Activated CD4-positive, alpha-beta T cell treated with anti-CD3 and anti-CD28 coated beads for 4 hours (primary cell): Measurements from ENCODE around the gene STON2.

ENCODE experiments used
- DNase-seq, 2 donors: peaks; one replicate each; pipeline ENCODE4 v3.0.0-alpha.2; 2020

Gene STON2

DNA sequence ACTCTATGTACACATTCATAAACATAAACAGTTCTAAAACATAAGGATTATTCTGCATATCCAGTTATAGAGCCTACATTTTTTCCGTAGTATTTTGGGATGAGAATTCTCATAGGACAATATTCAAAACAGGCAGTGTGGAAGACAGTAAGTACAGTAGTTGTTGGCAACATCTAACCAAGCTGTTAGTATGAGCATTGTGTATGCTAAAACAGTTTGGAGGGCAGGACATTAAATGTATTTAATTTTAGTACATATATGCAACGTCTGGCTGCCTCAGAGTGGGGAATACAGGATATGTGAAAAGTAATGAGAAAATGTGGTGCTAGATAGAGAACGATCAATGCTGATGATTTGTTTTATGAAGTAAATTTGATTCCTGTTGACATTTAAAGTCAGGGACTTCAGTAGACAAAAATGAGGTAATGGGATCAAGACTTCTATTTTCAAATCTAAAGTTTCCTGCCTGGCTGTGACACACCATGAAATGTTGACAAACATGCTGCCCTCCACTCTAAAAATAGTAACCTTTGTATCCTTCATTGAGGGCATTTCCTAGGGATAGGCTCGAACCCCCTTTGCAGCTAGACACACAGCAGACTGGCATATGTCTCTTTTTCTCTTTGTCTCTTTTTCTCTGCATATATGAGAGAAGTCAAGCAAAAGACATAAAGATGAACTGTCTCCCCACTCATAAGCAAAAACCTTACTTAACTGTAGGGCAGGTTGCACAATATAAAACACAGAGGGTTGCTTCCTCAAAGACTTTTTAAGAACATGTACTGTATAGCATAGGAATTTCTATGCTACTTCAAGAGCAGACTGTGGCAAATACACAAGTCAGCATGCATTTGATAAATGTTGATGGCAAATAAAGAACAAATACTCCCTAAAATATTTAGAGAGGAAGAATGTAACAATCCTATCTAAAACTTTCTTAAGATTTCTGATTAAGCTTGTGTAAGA is 103.9 kb downstream of the STON2 start:
- DNase-seq: no peak

GRCh38 chr14:81289516-81289915 is 110.6 kb downstream of the STON2 start:
- no peak for DNase-seq

DNA sequence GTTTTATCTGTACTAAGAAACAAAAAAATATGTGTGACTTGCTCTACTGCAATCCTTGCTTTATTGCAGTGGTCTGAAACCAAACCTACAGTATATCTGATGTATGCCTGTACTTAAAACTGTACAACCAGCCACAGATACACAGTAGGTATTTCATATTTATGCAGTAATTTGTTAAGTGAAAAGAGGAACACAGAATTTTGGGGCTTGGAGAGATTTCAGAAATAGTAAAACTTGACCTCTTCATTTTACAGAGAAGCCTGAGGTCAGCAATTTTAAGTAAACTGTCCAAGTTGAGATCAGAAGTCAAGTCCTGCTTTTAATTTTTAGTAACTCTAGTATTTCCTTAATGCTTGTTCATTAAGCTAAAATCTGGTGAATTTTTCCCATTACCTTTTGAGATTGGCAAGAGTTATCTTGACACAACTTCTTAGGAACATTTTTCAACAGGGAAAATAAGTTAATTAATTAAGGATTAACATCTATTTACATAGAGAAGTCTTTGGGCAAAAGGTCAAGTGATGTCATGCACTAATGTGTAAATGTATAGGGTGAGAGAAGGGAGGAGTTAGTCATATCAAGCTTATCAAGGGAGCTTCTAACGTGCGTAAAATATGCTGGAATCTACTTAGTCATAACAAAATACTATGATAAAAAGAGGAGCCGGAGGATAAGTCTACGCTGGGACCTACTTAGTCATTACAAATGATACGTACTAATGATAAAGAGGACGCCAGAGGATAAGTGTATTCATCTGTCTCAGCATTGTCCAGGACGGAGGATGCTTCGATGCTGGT is 113.4 kb downstream of the STON2 start:
- no peak for DNase-seq

- no peak for DNase-seq
Observed at GRCh38 chr14:81285245-81285644, 114.9 kb downstream of the STON2 start.

- no peak for DNase-seq
Observed at GRCh38 chr14:81281332-81281731, 118.8 kb downstream of the STON2 start.

- no peak for DNase-seq
Observed at GRCh38 chr14:81280136-81280791, 119.9 kb downstream of the STON2 start.

DNA sequence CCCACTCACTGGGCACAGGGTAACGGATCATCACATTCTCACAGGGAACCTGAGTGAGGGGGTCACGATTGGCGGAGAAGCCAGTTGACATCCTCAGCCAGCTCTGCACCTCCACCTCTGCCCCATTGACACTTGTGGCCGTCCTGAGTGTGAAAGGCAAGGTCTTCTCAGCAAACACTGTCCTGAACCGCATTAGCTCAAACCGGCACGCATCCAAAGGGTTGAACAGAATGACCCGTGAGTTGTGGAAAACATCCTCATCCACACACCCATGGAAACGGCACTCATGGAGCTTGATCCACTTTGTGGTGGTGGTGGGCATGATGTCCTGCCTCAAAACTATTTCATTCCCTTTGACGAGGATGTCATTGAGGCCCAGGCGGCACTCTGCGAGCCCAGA is 123.0 kb downstream of the STON2 start:
- no peak for DNase-seq

- DNase-seq: no peak
Observed at GRCh38 chr14:81276073-81277069, 123.8 kb downstream of the STON2 start.

DNA sequence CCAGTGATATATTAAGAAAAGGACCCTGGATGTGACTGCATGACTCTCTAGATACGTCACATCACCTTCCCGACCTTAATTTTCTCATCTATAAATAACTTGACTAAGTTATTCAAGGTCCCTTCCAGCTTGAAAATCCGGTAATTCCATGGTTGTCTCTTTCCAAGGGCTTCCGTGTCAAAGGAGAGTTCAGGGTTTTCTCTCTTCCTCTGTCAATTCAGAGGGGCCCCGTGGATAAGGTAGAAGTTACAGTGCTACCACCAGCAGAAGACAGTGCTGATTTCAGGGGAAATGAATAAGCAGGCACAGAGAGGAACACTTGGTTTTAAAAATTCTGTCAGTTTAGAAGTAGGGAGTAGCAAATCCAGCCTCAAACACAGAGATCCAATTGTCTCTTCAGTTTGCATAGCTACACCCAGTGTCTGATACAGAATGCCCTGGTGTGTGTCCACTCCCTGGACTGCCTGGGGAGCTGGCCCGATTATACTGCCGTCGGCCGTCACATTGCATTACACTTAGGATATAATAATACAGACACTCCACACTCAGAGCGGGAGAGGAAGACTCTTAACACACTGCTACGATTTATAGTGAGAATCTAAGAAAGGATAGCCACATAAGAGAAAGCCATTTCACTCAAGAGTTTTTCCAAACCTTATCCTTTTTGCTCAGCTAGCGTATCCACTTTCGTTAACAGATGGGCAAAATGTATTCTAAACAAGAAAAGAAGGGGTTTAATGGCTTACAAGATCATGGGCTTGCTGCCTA is 124.6 kb downstream of the STON2 start:
- no peak for DNase-seq

DNA sequence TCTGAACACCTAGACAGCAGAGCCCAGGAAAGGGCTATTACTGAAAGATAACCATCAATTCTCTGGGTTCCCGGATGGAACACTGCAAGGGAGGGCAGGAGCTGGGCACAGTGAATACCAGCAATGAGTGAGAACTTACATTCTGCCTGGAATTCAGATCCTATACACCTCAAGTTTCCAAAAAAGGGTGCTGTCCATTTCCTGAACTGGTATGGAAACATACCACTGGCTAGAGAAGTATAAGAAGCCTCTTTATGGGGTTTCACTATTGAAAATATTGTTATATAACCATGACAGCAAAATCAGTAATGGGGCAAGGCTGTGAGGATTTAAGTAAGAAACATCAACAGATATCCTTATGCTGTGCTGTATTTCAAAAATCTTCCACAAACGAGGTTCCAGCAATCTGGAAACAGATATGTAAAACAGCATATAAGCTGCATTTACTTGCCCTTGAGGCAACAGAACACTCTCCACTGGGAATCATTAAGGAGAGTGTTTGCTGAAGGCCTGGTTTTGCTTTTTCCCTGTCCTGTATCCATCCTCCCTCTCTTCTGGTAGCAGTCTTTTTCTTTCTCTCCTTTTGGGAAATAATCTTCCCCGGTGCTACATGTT is 126.1 kb downstream of the STON2 start:
- no peak for DNase-seq

DNA sequence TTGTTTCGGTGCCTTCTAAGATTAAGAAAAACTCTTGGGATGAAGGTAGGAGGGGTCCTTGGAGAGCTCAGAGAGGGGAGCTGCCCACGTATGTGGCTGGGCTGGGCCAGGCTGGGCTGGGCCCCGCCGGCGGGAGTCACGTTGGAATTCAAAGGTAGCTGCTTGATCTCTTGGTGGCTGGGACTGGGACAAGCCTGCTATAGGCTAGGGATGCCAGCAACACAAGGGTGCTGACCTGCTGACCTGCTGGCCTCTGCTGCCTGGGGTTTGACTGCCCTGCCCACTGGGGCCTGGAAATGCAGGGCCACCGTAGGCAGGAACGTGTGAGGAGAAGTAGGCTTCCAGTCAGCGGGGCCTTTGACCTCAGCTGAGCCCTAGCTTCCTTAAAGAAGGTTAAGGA is 126.6 kb downstream of the STON2 start:
- DNase-seq: no peak

GRCh38 chr14:81272317-81272716 is 127.8 kb downstream of the STON2 start:
- no peak for DNase-seq

DNA sequence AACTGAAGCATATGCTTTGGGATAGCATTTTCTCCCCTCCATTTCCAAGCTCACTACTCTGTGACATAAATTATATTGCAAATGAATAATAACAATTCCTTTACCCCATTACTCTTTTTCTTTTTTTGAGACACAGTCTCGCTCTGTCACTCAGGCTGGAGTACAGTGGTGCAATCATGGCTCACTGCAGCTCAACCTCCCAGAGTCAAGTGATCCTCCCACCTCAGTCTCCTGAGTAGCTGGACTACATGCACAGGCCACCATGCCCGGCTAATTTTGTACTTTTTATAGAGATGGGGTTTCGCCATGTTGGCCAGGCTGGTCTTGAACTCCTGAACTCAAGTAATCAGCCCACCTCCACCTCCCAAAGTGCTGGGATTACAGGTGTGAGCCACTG is 130.1 kb downstream of the STON2 start:
- DNase-seq: no peak

- peak in 1 of 2 donors; percentile 15 for DNase-seq
Observed at GRCh38 chr14:81269100-81269978, 130.8 kb downstream of the STON2 start.

- no peak for DNase-seq
Observed at GRCh38 chr14:81268016-81268416, 132.1 kb downstream of the STON2 start.

- no peak for DNase-seq
Observed at GRCh38 chr14:81265636-81266169, 134.4 kb downstream of the STON2 start.

- no peak for DNase-seq
Observed at GRCh38 chr14:81264671-81265070, 135.5 kb downstream of the STON2 start.

- no peak for DNase-seq
Observed at GRCh38 chr14:81263777-81264410, 136.2 kb downstream of the STON2 start.

DNA sequence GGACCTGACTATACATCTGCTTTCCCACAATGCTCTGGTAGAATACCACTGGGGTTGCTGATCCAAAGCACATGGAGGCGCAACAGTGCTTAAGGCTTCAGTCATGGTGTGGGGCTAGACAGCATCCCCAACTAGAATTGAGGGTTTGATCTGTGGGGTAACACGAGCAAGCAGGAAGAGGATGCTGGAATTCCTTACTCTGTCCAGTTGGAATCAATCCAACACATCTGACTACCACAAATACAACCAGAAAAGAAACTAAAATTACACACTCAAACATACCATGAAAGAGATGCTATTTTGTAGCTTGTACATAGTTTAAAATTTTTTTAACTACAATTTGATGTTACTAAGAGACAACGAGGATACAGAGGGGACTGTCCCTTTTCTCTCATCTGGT is 138.9 kb downstream of the STON2 start:
- DNase-seq: no peak
